Upper lobe of left lung (tissue), 6 donors: Measurements from ENCODE around the gene RUBCN. TPM values are rescaled to one million over a fixed set of nuclear protein-coding genes. Genes with fewer than 3 reads are reported as not detected.
"Not testable (repeated sequence)": the region's sequence is repeated elsewhere in the genome, so short reads cannot be mapped to it uniquely, and the experiment has no call there.

Experiments used
- ATAC-seq, 2 donors: fragments of 200-7000 bp; cut with Tn5 transposase; one replicate each; pipeline ENCODE4 v1.9.1; 2022; ENCODE audit warnings: mild to moderate bottlenecking in 2 of 2, moderate library complexity in 2 of 2; ENCODE audit not compliant: low FRiP score in 2 of 2
- DNase-seq, 2 donors: peaks; one replicate each; pipeline ENCODE4 v3.0.0-alpha.2; 2019 to 2020
- H3K27ac ChIP-seq, 4 donors: fragments of 200-600 bp; sonication (generic); one replicate each; pipeline ENCODE4 v1.5.1; 2016 to 2019
- H3K27me3 ChIP-seq, 4 donors: fragments of 200-600 bp; sonication (generic); one replicate each; pipeline ENCODE4 v1.5.1; 2017 to 2019
- H3K36me3 ChIP-seq, 4 donors: fragments of 200-600 bp; sonication (generic); one replicate each; pipeline ENCODE4 v1.5.1; 2016 to 2019
- H3K4me1 ChIP-seq, 4 donors: fragments of 200-600 bp; sonication (generic); one replicate each; pipeline ENCODE4 v1.5.1; 2018 to 2019
- H3K4me3 ChIP-seq, 4 donors: fragments of 200-600 bp; sonication (generic); one replicate each; pipeline ENCODE4 v1.5.1; 2017 to 2019; ENCODE audit warnings: mild to moderate bottlenecking in 2 of 4, moderate library complexity in 1 of 4
- H3K9me3 ChIP-seq, 4 donors: fragments of 200-600 bp; sonication (generic); one replicate each; pipeline ENCODE4 v1.5.1; 2018 to 2019
- CTCF ChIP-seq, 6 experiments: fragments of 450-650 bp in 4 of 6; fragments of 200-600 bp in 2 of 6; sonication (generic) in 2 of 6; IDR thresholded peaks; one replicate each; pipeline ENCODE4 v1.5.1; 2016 to 2019; ENCODE audit warnings: antibody characterized with exemption in 6 of 6
- POLR2A ChIP-seq, 4 donors: fragments of 450-650 bp; IDR thresholded peaks; one replicate each; pipeline ENCODE4 v1.5.1; 2016 to 2017; ENCODE audit warnings: antibody characterized with exemption in 4 of 4, mild to moderate bottlenecking in 2 of 4
- POLR2AphosphoS5 ChIP-seq, 2 donors: sonication (generic); formaldehyde crosslinking; IDR thresholded peaks; one replicate each; pipeline ENCODE4 v1.5.1; 2017; ENCODE audit warnings: antibody characterized with exemption in 2 of 2
- WGBS, 2 donors: methylation state at CpG; one replicate each; pipeline ENCODE4 v1.1.5; 2017 to 2018; 5-methylcytosine and 5-hydroxymethylcytosine counted together
- total RNA-seq, 6 donors: library from RNA; depleted of rRNA in 4 of 6; stranded (reverse); fragments of >200 nt in 4 of 6; gene quantifications; one replicate each; pipeline versions ENCODE4 v1.1.0 to v1.2.1, GENCODE V29; 2016 to 2021
- donor health status: DM: no; HTN: no; CAD: no; lungs with moderate emphysema.
- donor health status: DM: no; HTN: yes; CAD: no; lungs with severe emphysema.

RUBCN gene
- total RNA-seq, 6 donors from 2014 or later: 34.8 to 103 (median 51.2) TPM

GRCh38 chr3:197631989-197632388 is 104.7 kb downstream of the RUBCN start:
- DNase-seq: not testable (repeated sequence)

GRCh38 chr3:197630766-197631165 is 105.9 kb downstream of the RUBCN start:
- H3K36me3 ChIP-seq, H3K27me3 ChIP-seq, ATAC-seq, H3K9me3 ChIP-seq, H3K4me1 ChIP-seq, H3K27ac ChIP-seq, H3K4me3 ChIP-seq: not testable (repeated sequence)
- WGBS, 2 donors: 89 to 93% methylated on average over 12 of the region's 12 CpGs
- peak in 1 of 2 donors; percentile 66 for DNase-seq

More at GRCh38 chr3:197631989-197632388, 104.7 kb downstream of the RUBCN start:
- whole genome bisulfite sequencing, 2 donors: 17 to 30% methylated on average over 4 to 9 of the region's 11 CpGs
- not testable (repeated sequence) for H3K9me3 ChIP-seq, H3K4me1 ChIP-seq, H3K4me3 ChIP-seq, H3K27me3 ChIP-seq, ATAC-seq, H3K27ac ChIP-seq, H3K36me3 ChIP-seq
- peak in 2 of 6 experiments; percentile 20 to 26 for TF ChIP-seq CTCF (IDR thresholded peaks at IDR 0.05)

GRCh38 chr3:197629286-197629685 is 107.4 kb downstream of the RUBCN start:
- not testable (repeated sequence) for H3K27me3 ChIP-seq, H3K4me3 ChIP-seq, ATAC-seq, DNase-seq, H3K4me1 ChIP-seq, H3K27ac ChIP-seq, H3K36me3 ChIP-seq, H3K9me3 ChIP-seq
- 92 to 95% methylated on average over 10 to 11 of the region's 14 CpGs for WGBS, 2 donors

GRCh38 chr3:197627772-197628523 is 108.8 kb downstream of the RUBCN start:
- not testable (repeated sequence) for H3K27me3 ChIP-seq
- ATAC-seq: peak; percentile 90 to 95

GRCh38 chr3:197627158-197627771 is 109.4 kb downstream of the RUBCN start:
- not testable (repeated sequence) for H3K4me1 ChIP-seq, H3K9me3 ChIP-seq, H3K27me3 ChIP-seq, H3K36me3 ChIP-seq
- 0% methylated on average over 1 to 2 of the region's 67 CpGs for WGBS, 2 donors
- Histone ChIP-seq H3K4me3 (peak overlapping the region; percentile 44 to 78 (median 72)), H3K27ac (peak overlapping the region; percentile 79 to 92 (median 84))
- ATAC-seq (peak; percentile 85 to 94), DNase-seq (peak in 1 of 2 donors; percentile 87)

More at GRCh38 chr3:197627772-197628523, 108.8 kb downstream of the RUBCN start:
- DNase-seq: peak; percentile 88 to 98
- not testable (repeated sequence) for H3K4me1 ChIP-seq, H3K9me3 ChIP-seq, H3K36me3 ChIP-seq
- Histone ChIP-seq H3K27ac (peak overlapping the region; percentile 79 to 92 (median 84)), H3K4me3 (peak overlapping the region; percentile 44 to 78 (median 72))
- 5 to 15% methylated on average over 12 to 26 of the region's 73 CpGs for WGBS, 2 donors
- peak in 2 of 6 experiments; percentile 44 to 46 for TF ChIP-seq CTCF (IDR thresholded peaks at IDR 0.05)
- TF ChIP-seq POLR2A (IDR thresholded peaks at IDR 0.05): peak in 3 of 4 donors; percentile 21 to 95 (median 77)
- TF ChIP-seq POLR2AphosphoS5 (IDR thresholded peaks at IDR 0.05): peak; percentile 66 to 67

- 18 to 31% methylated on average over 8 to 9 of the region's 18 CpGs for WGBS, 2 donors
- not testable (repeated sequence) for H3K27me3 ChIP-seq, H3K9me3 ChIP-seq, DNase-seq, H3K4me1 ChIP-seq, H3K36me3 ChIP-seq
- Histone ChIP-seq H3K27ac (peak overlapping the region in 1 of 4 donors; percentile 92), H3K4me3 (peak overlapping the region in 3 of 4 donors; percentile 70 to 78 (median 75))
- ATAC-seq: peak; percentile 50 to 76
Measured at GRCh38 chr3:197626404-197627157, 110.1 kb downstream of the RUBCN start.

- not testable (repeated sequence) for H3K27ac ChIP-seq, H3K27me3 ChIP-seq, ATAC-seq, H3K4me3 ChIP-seq, H3K4me1 ChIP-seq, H3K9me3 ChIP-seq, DNase-seq
- H3K36me3 ChIP-seq: peaks cover 11 to 42% (median 35%) of the 10 kb centered on the region in 4 donors
- WGBS, 2 donors: 95 to 97% methylated on average over 13 of the region's 13 CpGs
Measured at GRCh38 chr3:197621478-197621877, 115.2 kb downstream of the RUBCN start.

Other genes with a start within 250 kb of the RUBCN start
- gene BDH1, start 180.9 kb downstream of the RUBCN start, total RNA-seq: 10 to 100 TPM; 13.5 to 30.4 (median 23.0) TPM
- 10 to 100 TPM; 25.5 to 50.0 (median 37.5) TPM for gene FYTTD1, start 13.0 kb upstream of the RUBCN start, total RNA-seq
- 10 to 100 TPM; 24.6 to 68.1 (median 34.2) TPM for gene LRCH3, start 54.4 kb upstream of the RUBCN start, total RNA-seq
- 100 to 1,000 TPM in 5 of 6 donors, 10 to 100 TPM in 1; 80.7 to 771 (median 420) TPM for gene RPL35A, start 213.3 kb upstream of the RUBCN start, total RNA-seq
- 10 to 100 TPM in 1 of 6 donors, 1 to 10 TPM in 5; 4.2 to 11.3 (median 9.0) TPM for gene LMLN, start 223.3 kb upstream of the RUBCN start, total RNA-seq